MCF 10A (cell line): ENCODE measurements around the gene C9orf85. TPM values are rescaled to one million over a fixed set of nuclear protein-coding genes. Genes with fewer than 3 reads are reported as not detected.
A peak's percentile ranks its signal among the peaks of the same experiment; 100 is the strongest.

Experiments
- BruUV-seq: library from RNA; stranded (reverse); fragments of 400-500 nt; replicated peaks from 2 replicates; lab custom pipeline; 2021; lab: Mats Ljungman, UMichigan
- CTCF ChIA-PET: fragments of 300-600 bp; sonication (Branson Sonifier 250); formaldehyde crosslinking; extraction: SDS; loops from one replicate; lab custom pipeline; 2021; ENCODE audit warnings: antibody characterized with exemption, inconsistent platforms; lab: Yijun Ruan, JAX
- POLR2A ChIA-PET: fragments of 300-600, 350-650 bp; sonication (Branson Sonifier 250); formaldehyde crosslinking; extraction: SDS; loops from one replicate; lab custom pipeline; 2020; ENCODE audit warnings: antibody characterized with exemption, inconsistent platforms; lab: Yijun Ruan, JAX
- DNase-seq: peaks from one replicate; pipeline ENCODE4 v3.0.0-alpha.2; 2018; ENCODE audit not compliant: unreplicated experiment
- H3K27ac Mint-ChIP-seq: one replicate; pipeline ENCODE4 v1.8.0; 2022; ENCODE audit warnings: mild to moderate bottlenecking, low read depth, mixed read lengths; ENCODE audit not compliant: unreplicated experiment
- H3K27me3 Mint-ChIP-seq: one replicate; pipeline ENCODE4 v1.8.0; 2022; ENCODE audit warnings: mixed read lengths; ENCODE audit not compliant: insufficient read depth, unreplicated experiment
- H3K36me3 Mint-ChIP-seq: one replicate; pipeline ENCODE4 v1.8.0; 2022; ENCODE audit warnings: mild to moderate bottlenecking, moderate library complexity, mixed read lengths; ENCODE audit not compliant: insufficient read depth, unreplicated experiment
- H3K4me1 Mint-ChIP-seq: one replicate; pipeline ENCODE4 v1.8.0; 2022; ENCODE audit warnings: mixed read lengths; ENCODE audit not compliant: insufficient read depth, unreplicated experiment
- H3K4me3 Mint-ChIP-seq: one replicate; pipeline ENCODE4 v1.8.0; 2022; ENCODE audit warnings: mild to moderate bottlenecking, moderate library complexity, mixed read lengths; ENCODE audit not compliant: unreplicated experiment
- H3K9me3 Mint-ChIP-seq: one replicate; pipeline ENCODE4 v1.8.0; 2022; ENCODE audit warnings: mixed read lengths; ENCODE audit not compliant: unreplicated experiment
- intact Hi-C: fragments of 100-400 bp; cut with micrococcal nuclease; formaldehyde crosslinking; loops from 2 replicates; pipeline ENCODE4 v1.14.1; 2022
- total RNA-seq: library from RNA; stranded (reverse); gene quantifications from 2 replicates; pipeline ENCODE4 v1.2.3, GENCODE V29; 2022
- TF ChIP-seq, protein P1 (sequence below): fragments of 200-600 bp; IDR thresholded peaks from one replicate; pipeline ENCODE4 v1.8.0; 2022; ENCODE audit warnings: antibody characterized with exemption, mild to moderate bottlenecking; ENCODE audit not compliant: unreplicated experiment

C9orf85 gene
- total RNA-seq, 1 experiment from 2014 or later, result 19.6 TPM

GRCh38 chr9:71916834-71917534 is 5.5 kb downstream of the C9orf85 start:
- TF ChIP-seq, protein P1, sequence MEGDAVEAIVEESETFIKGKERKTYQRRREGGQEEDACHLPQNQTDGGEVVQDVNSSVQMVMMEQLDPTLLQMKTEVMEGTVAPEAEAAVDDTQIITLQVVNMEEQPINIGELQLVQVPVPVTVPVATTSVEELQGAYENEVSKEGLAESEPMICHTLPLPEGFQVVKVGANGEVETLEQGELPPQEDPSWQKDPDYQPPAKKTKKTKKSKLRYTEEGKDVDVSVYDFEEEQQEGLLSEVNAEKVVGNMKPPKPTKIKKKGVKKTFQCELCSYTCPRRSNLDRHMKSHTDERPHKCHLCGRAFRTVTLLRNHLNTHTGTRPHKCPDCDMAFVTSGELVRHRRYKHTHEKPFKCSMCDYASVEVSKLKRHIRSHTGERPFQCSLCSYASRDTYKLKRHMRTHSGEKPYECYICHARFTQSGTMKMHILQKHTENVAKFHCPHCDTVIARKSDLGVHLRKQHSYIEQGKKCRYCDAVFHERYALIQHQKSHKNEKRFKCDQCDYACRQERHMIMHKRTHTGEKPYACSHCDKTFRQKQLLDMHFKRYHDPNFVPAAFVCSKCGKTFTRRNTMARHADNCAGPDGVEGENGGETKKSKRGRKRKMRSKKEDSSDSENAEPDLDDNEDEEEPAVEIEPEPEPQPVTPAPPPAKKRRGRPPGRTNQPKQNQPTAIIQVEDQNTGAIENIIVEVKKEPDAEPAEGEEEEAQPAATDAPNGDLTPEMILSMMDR, result no peak
- H3K9me3 Mint-ChIP-seq, result no peaks in the 10 kb centered on the region
- no peaks in the 10 kb centered on the region for H3K27me3 Mint-ChIP-seq
- no TSS peak for BruUV-seq
- H3K4me1 Mint-ChIP-seq, result peaks cover 25% of the 10 kb centered on the region
- ChIA-PET CTCF (interaction anchor here (0.6 to 1.2 kb wide), 3 partner anchors 23 to 1002 kb away, joined by 3 to 5 read pairs (median 3); no protein-coding TSS in a partner anchor), POLR2A (interaction anchor here (0.7 to 7.4 kb wide), 3 partner anchors 11 to 20 kb away, joined by 3 to 78 read pairs (median 3); no protein-coding TSS in a partner anchor)
- H3K27ac Mint-ChIP-seq, result no peak overlapping the region
- peaks cover 2% of the 10 kb centered on the region for H3K36me3 Mint-ChIP-seq
- DNase-seq, result no peak
- intact Hi-C loops, result no loop called here
- no peak overlapping the region for H3K4me3 Mint-ChIP-seq

GRCh38 chr9:71918419-71918818 is 7.0 kb downstream of the C9orf85 start:
- Mint-ChIP-seq H3K27me3 (no peaks in the 10 kb centered on the region), H3K27ac (no peak overlapping the region), H3K4me1 (peaks cover 27% of the 10 kb centered on the region), H3K4me3 (no peak overlapping the region), H3K36me3 (peaks cover 7% of the 10 kb centered on the region), H3K9me3 (no peaks in the 10 kb centered on the region)
- no TSS peak for BruUV-seq
- POLR2A ChIA-PET, result no interaction called here
- TF ChIP-seq, protein P1, result no peak
- CTCF ChIA-PET, result interaction anchor here (1.0 kb wide), 1 partner anchor 99 kb away, joined by 3 read pairs; no protein-coding TSS in a partner anchor
- intact Hi-C loops, result no loop called here
- no peak for DNase-seq

- Mint-ChIP-seq H3K9me3 (no peaks in the 10 kb centered on the region), H3K4me1 (peaks cover 26% of the 10 kb centered on the region), H3K27me3 (no peaks in the 10 kb centered on the region), H3K4me3 (no peak overlapping the region), H3K27ac (peak overlapping the region; percentile 53), H3K36me3 (peaks cover 7% of the 10 kb centered on the region)
- intact Hi-C loops, result no loop called here
- ChIA-PET POLR2A (interaction anchor here (1.4 to 2.9 kb wide), 2 partner anchors 9 to 16 kb away, joined by 4 to 21 read pairs; partner anchors contain the start of genes ABHD17B and C9orf85), CTCF (interaction anchor here (0.6 to 2.0 kb wide), 4 partner anchors 9 to 93 kb away, joined by 3 to 6 read pairs (median 4); partner anchors contain the start of genes ABHD17B and C9orf85)
- no peak for DNase-seq
- no TSS peak for BruUV-seq
- TF ChIP-seq, protein P1, result no peak
Measured at GRCh38 chr9:71920456-71921189, 9.2 kb downstream of the C9orf85 start.
